OCI-M2 (cell line): ENCODE results near the gene CDH4.

ENCODE experiments used
- DNase-seq: peaks from one replicate; lab custom pipeline; 2025; ENCODE audit not compliant: unreplicated experiment; lab: John Stamatoyannopoulos, UW

CDH4 gene

GRCh38 chr20:61865353-61865752 is 613.3 kb downstream of the CDH4 start:
- DNase-seq = no peak

GRCh38 chr20:61866165-61866564 is 614.1 kb downstream of the CDH4 start:
- no peak for DNase-seq

GRCh38 chr20:61868006-61868405 is 615.9 kb downstream of the CDH4 start:
- DNase-seq = no peak

GRCh38 chr20:61868466-61869090 is 616.5 kb downstream of the CDH4 start:
- no peak for DNase-seq

GRCh38 chr20:61869750-61870507 is 617.9 kb downstream of the CDH4 start:
- DNase-seq = no peak

- DNase-seq = no peak
These were observed 619.1 kb downstream of the CDH4 start for GRCh38 chr20:61871160-61871559.

GRCh38 chr20:61871913-61872312 is 619.9 kb downstream of the CDH4 start:
- no peak for DNase-seq

- no peak for DNase-seq
These were observed 620.4 kb downstream of the CDH4 start for GRCh38 chr20:61872371-61872900.

- no peak for DNase-seq
These were observed 621.8 kb downstream of the CDH4 start for GRCh38 chr20:61873651-61874420.

GRCh38 chr20:61874421-61875068 is 622.5 kb downstream of the CDH4 start:
- DNase-seq = no peak

- no peak for DNase-seq
These were observed 623.3 kb downstream of the CDH4 start for GRCh38 chr20:61875221-61875885.

- DNase-seq = no peak
These were observed 623.9 kb downstream of the CDH4 start for GRCh38 chr20:61875996-61876395.

GRCh38 chr20:61876952-61877728 is 625.1 kb downstream of the CDH4 start:
- no peak for DNase-seq

- no peak for DNase-seq
These were observed 625.9 kb downstream of the CDH4 start for GRCh38 chr20:61877776-61878477.

GRCh38 chr20:61878478-61879302 is 626.6 kb downstream of the CDH4 start:
- DNase-seq = no peak

GRCh38 chr20:61879303-61879620 is 627.2 kb downstream of the CDH4 start:
- DNase-seq = no peak

- DNase-seq = no peak
These were observed 627.6 kb downstream of the CDH4 start for GRCh38 chr20:61879694-61880093.

- DNase-seq = no peak
These were observed 628.6 kb downstream of the CDH4 start for GRCh38 chr20:61880706-61881105.

- DNase-seq = no peak
These were observed 629.4 kb downstream of the CDH4 start for GRCh38 chr20:61881416-61881815.
